OCI-LY1 (cell line): Measurements from ENCODE around the gene CEP112.

Experiments used
- H2AFZ ChIP-seq: fragments of 200-600 bp; sonication (generic), shearing (Covaris generic); 2 replicates; pipeline ENCODE4 v1.6.0; 2014; ENCODE audit warnings: antibody characterized with exemption, mild to moderate bottlenecking, low read length
- H3F3A ChIP-seq: fragments of 200-600 bp; sonication (generic), shearing (Covaris generic); 2 replicates; pipeline ENCODE4 v1.6.0; 2014; ENCODE audit warnings: mild to moderate bottlenecking, antibody characterized with exemption, low read length, moderate library complexity; ENCODE audit not compliant: insufficient read depth
- H3K27ac ChIP-seq: fragments of 200-600 bp; sonication (generic); 2 replicates; pipeline ENCODE4 v1.5.1; 2014; ENCODE audit warnings: low read length, mixed run types, mild to moderate bottlenecking, low read depth; ENCODE audit not compliant: poor library complexity, severe bottlenecking
- H3K27me3 ChIP-seq: fragments of 200-600 bp; sonication (generic); 2 replicates; pipeline ENCODE4 v1.6.0; 2014; ENCODE audit warnings: antibody characterized with exemption, mild to moderate bottlenecking, low read length, moderate library complexity; ENCODE audit not compliant: insufficient read depth
- H3K36me3 ChIP-seq: fragments of 200-600 bp; sonication (generic); 2 replicates; pipeline ENCODE4 v1.6.1; 2014; ENCODE audit warnings: mild to moderate bottlenecking, antibody characterized with exemption, low read length, moderate library complexity, mixed read lengths; ENCODE audit not compliant: insufficient read depth
- H3K4me1 ChIP-seq: fragments of 200-600 bp; sonication (generic); 2 replicates; pipeline ENCODE4 v1.5.1; 2014; ENCODE audit warnings: mild to moderate bottlenecking, low read length, moderate library complexity; ENCODE audit not compliant: insufficient read depth, severe bottlenecking
- H3K4me2 ChIP-seq: fragments of 200-600 bp; sonication (generic), shearing (Covaris generic); 2 replicates; pipeline ENCODE4 v1.6.1; 2014; ENCODE audit warnings: low read length
- H3K4me3 ChIP-seq: fragments of 200-600 bp; sonication (generic); 2 replicates; pipeline ENCODE4 v1.5.1; 2014; ENCODE audit warnings: low read length, low read depth, mild to moderate bottlenecking, mixed read lengths; ENCODE audit not compliant: poor library complexity, severe bottlenecking
- H3K79me2 ChIP-seq: fragments of 200-600 bp; shearing (Covaris generic); 2 replicates; pipeline ENCODE4 v1.6.1; 2016; ENCODE audit warnings: mixed run types, low read length, mixed read lengths; ENCODE audit not compliant: insufficient read depth
- H3K9ac ChIP-seq: fragments of 200-600 bp; sonication (generic), shearing (Covaris generic); 2 replicates; pipeline ENCODE4 v1.6.1; 2014; ENCODE audit warnings: mild to moderate bottlenecking, low read length, mixed read lengths
- H3K9me2 ChIP-seq: fragments of 200-600 bp; sonication (generic), shearing (Covaris generic); 2 replicates; pipeline ENCODE4 v1.6.1; 2014; ENCODE audit warnings: low read depth, mild to moderate bottlenecking, low read length, mixed read lengths
- H3K9me3 ChIP-seq: fragments of 200-600 bp; shearing (Covaris generic); 2 replicates; pipeline ENCODE4 v1.6.1; 2014; ENCODE audit warnings: low read length, mixed read lengths
- H4K20me1 ChIP-seq: fragments of 200-600 bp; sonication (generic), shearing (Covaris generic); 2 replicates; pipeline ENCODE4 v1.6.0; 2016; ENCODE audit warnings: mild to moderate bottlenecking, low read length; ENCODE audit not compliant: insufficient read depth
- EZH2 ChIP-seq: fragments of 200-600 bp; sonication (generic), shearing (Covaris generic); IDR thresholded peaks from 2 replicates; pipeline ENCODE4 v1.8.0; 2017; ENCODE audit warnings: borderline replicate concordance, mixed run types, mild to moderate bottlenecking, antibody characterized with exemption, low read length, moderate library complexity, mixed read lengths
- TF ChIP-seq, protein P1 (sequence below): fragments of 200-600 bp; sonication (generic), shearing (Covaris generic); IDR thresholded peaks from 2 replicates; pipeline ENCODE4 v1.5.1; 2017; ENCODE audit warnings: mild to moderate bottlenecking, antibody characterized with exemption, low read length, moderate library complexity, mixed read lengths

Gene CEP112

DNA sequence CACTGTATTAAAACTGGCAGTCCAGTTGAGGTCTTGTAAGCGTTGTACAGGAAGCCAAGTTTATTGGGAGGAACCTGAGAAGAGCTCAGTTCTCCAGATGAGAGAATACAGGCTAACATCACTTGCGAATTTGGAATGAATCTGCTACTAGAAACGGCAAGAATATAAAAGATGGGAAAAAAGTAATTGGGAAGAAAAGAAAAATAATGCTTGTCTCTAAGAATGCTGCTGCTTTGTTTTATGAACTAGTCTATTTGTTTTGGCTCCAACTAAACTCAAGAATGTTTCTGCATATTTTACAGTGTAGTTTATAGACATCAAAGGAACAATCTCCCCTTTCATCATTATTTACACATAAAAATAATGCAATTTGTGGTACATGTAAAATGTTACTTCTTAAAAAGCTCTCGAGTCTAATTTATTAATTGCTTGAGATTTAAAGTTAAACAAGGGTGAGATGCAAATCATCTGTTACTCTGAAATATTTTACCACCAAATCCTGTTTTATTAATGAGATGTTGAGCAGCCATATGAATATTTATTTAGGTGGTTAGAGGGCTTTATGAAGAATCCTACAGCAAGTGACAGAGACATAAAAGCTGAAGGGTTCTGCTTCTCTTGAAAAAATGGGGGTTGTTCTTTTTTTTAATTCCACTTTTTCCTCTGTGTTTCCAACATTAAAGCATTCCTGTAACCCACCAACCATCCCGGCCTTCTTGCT, 468.3 kb downstream of the CEP112 start:
- no peaks in the 10 kb centered on the region for H3K9me2 ChIP-seq
- H2AFZ ChIP-seq = no peak overlapping the region
- H3K4me2 ChIP-seq = no peak overlapping the region
- no peaks in the 10 kb centered on the region for H3K4me1 ChIP-seq
- H3K9ac ChIP-seq = no peak overlapping the region
- no peak overlapping the region for H3K4me3 ChIP-seq
- no peaks in the 10 kb centered on the region for H3K9me3 ChIP-seq
- TF ChIP-seq, protein P1, sequence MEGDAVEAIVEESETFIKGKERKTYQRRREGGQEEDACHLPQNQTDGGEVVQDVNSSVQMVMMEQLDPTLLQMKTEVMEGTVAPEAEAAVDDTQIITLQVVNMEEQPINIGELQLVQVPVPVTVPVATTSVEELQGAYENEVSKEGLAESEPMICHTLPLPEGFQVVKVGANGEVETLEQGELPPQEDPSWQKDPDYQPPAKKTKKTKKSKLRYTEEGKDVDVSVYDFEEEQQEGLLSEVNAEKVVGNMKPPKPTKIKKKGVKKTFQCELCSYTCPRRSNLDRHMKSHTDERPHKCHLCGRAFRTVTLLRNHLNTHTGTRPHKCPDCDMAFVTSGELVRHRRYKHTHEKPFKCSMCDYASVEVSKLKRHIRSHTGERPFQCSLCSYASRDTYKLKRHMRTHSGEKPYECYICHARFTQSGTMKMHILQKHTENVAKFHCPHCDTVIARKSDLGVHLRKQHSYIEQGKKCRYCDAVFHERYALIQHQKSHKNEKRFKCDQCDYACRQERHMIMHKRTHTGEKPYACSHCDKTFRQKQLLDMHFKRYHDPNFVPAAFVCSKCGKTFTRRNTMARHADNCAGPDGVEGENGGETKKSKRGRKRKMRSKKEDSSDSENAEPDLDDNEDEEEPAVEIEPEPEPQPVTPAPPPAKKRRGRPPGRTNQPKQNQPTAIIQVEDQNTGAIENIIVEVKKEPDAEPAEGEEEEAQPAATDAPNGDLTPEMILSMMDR = no peak
- no peak for TF ChIP-seq EZH2
- no peaks in the 10 kb centered on the region for H3K27me3 ChIP-seq
- H3K36me3 ChIP-seq = no peaks in the 10 kb centered on the region
- H3F3A ChIP-seq = no peaks in the 10 kb centered on the region
- no peaks in the 10 kb centered on the region for H4K20me1 ChIP-seq
- H3K79me2 ChIP-seq = no peaks in the 10 kb centered on the region
- no peak overlapping the region for H3K27ac ChIP-seq

DNA sequence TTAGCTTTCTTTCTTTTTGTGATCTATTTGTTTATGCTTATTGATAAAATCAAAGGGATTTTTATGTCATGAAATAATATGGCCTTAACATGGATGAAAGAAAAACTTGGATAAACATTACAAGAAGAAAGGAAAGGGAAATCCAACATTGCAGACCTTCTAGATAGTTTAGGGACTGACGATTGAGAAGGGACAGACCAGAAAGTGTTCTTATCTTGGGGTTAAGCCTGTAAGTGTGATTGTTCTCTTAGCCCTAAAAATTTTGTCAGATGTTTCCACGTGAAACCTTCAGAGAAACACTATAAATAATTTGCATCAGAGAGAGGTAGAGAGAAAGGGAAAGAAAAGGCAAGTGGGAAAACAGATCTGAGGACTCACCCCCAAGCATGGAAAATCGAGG, 473.3 kb downstream of the CEP112 start:
- Histone ChIP-seq H3F3A (no peaks in the 10 kb centered on the region), H3K9ac (no peak overlapping the region), H3K9me2 (no peaks in the 10 kb centered on the region), H2AFZ (no peak overlapping the region), H3K4me1 (no peaks in the 10 kb centered on the region), H4K20me1 (no peaks in the 10 kb centered on the region), H3K79me2 (no peaks in the 10 kb centered on the region), H3K4me3 (no peak overlapping the region), H3K27me3 (no peaks in the 10 kb centered on the region), H3K4me2 (no peak overlapping the region), H3K9me3 (no peaks in the 10 kb centered on the region), H3K27ac (no peak overlapping the region), H3K36me3 (no peaks in the 10 kb centered on the region)
- TF ChIP-seq EZH2 = no peak
- TF ChIP-seq, protein P1 = no peak

DNA sequence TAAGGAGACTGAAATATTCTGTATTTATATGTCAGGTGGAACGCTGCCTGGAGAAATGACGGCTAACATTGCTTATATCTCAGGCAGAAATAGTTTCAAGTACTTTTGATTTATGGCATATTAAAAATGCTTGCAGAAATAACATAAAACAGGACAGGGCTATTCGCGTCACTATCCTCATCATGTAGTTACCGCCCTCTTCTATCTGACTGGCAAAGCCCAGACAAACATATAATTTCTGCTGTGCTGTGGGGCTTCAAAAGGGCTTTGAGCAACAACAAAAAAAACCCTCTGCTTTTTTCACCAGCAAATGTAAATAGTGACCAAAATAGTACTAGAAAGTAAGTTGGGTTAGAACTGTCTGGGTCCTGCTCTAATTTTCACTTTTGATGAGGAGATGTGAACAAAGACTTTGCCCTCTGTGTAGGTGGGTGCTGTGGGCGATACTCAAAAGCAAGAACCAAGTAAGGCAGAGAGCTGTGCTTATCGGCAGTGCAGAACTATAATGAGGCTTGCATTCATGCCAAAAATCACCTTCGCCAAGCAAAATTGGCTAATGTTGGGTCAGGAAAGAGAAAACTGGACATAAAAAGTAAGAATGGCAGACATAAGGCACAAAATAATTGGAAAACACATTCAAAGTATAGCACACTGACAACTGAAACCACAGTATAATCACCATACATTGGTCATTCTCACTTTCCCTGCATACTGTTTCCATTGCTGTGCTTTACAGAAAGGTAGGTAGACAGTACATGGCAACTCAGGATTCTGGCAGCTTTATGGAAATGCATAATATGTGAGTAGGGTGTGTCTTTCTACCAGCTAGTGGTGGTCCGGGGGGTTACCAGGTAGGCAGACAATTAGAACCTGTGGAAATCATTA, 479.3 kb downstream of the CEP112 start:
- Histone ChIP-seq H3K36me3 (no peaks in the 10 kb centered on the region), H4K20me1 (no peaks in the 10 kb centered on the region), H3K9me2 (no peaks in the 10 kb centered on the region), H3K9me3 (no peaks in the 10 kb centered on the region), H3F3A (no peaks in the 10 kb centered on the region), H3K4me1 (no peaks in the 10 kb centered on the region), H3K4me3 (no peak overlapping the region), H3K79me2 (no peaks in the 10 kb centered on the region), H3K27me3 (no peaks in the 10 kb centered on the region), H2AFZ (no peak overlapping the region), H3K4me2 (no peak overlapping the region), H3K27ac (no peak overlapping the region), H3K9ac (no peak overlapping the region)
- TF ChIP-seq, protein P1 = no peak
